Stimulated activated CD8-positive, alpha-beta memory T cell treated with anti-CD3 and anti-CD28 coated beads, Interleukin-7, amount 100 ng/mL, for 4 hours (primary cell): ENCODE measurements around the gene VWF.

ENCODE experiments used
- DNase-seq, 2 donors: peaks; one replicate each; pipeline ENCODE4 v3.0.0-alpha.2; 2020; ENCODE audit warnings: low read depth in 2 of 2

Gene VWF

GRCh38 chr12:6058481-6059161 is 65.8 kb downstream of the VWF start:
- no peak for DNase-seq

- no peak for DNase-seq
Observed at GRCh38 chr12:6057700-6058099, 66.8 kb downstream of the VWF start.

GRCh38 chr12:6056406-6057240 is 67.8 kb downstream of the VWF start:
- DNase-seq, result peak in 1 of 2 donors; percentile 45

GRCh38 chr12:6053541-6053940 is 70.9 kb downstream of the VWF start:
- no peak for DNase-seq

GRCh38 chr12:6052940-6053329 is 71.5 kb downstream of the VWF start:
- DNase-seq, result no peak

- no peak for DNase-seq
Observed at GRCh38 chr12:6052206-6052939, 72.1 kb downstream of the VWF start.

- DNase-seq, result no peak
Observed at GRCh38 chr12:6049992-6050391, 74.5 kb downstream of the VWF start.

- no peak for DNase-seq
Observed at GRCh38 chr12:6049587-6049986, 74.9 kb downstream of the VWF start.

- no peak for DNase-seq
Observed at GRCh38 chr12:6047249-6048237, 76.9 kb downstream of the VWF start.

- no peak for DNase-seq
Observed at GRCh38 chr12:6046511-6047180, 77.8 kb downstream of the VWF start.

GRCh38 chr12:6045438-6045837 is 79.0 kb downstream of the VWF start:
- no peak for DNase-seq

GRCh38 chr12:6044082-6044481 is 80.4 kb downstream of the VWF start:
- no peak for DNase-seq

- no peak for DNase-seq
Observed at GRCh38 chr12:6042446-6042845, 82.0 kb downstream of the VWF start.

- DNase-seq, result no peak
Observed at GRCh38 chr12:6041891-6042290, 82.6 kb downstream of the VWF start.

- DNase-seq, result no peak
Observed at GRCh38 chr12:6040815-6041214, 83.7 kb downstream of the VWF start.

GRCh38 chr12:6039894-6040601 is 84.4 kb downstream of the VWF start:
- DNase-seq, result peak in 1 of 2 donors; percentile 13

GRCh38 chr12:6038160-6038559 is 86.3 kb downstream of the VWF start:
- DNase-seq, result no peak

- DNase-seq, result no peak
Observed at GRCh38 chr12:6037459-6037858, 87.0 kb downstream of the VWF start.

- DNase-seq, result no peak
Observed at GRCh38 chr12:6036509-6036908, 88.0 kb downstream of the VWF start.

GRCh38 chr12:6034596-6034995 is 89.9 kb downstream of the VWF start:
- DNase-seq, result no peak
